Kasumi-1 (cell line): ENCODE data around the gene TBL1XR1.
"Not testable (repeated sequence)": the region's sequence is repeated elsewhere in the genome, so short reads cannot be mapped to it uniquely, and the experiment has no call there.

Experiments used
- DNase-seq, 2 experiments: peaks; one replicate each; lab custom pipeline; 2025; lab: John Stamatoyannopoulos, UW

The TBL1XR1 gene

DNA sequence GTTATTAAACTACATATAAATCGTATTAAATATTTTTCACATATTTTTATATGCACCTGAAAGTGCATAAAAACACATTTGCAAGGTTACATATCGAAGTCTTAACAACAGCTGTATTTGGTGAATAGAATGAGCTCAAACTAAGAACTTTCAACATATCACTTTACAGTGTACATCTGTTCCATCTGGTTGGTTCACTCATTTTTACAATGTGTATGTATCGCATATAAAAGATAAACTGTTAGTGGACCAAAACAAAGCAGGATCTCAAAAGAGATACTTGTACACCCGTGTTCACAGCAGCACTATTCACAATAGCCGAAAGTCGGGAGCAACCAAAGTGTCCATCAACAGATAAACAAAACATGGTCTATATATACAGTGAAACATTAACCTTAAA lies 55.8 kb downstream of the TBL1XR1 start:
- DNase-seq: no peak

- not testable (repeated sequence) for DNase-seq
Measured at GRCh38 chr3:177139220-177139619, 58.1 kb downstream of the TBL1XR1 start.

GRCh38 chr3:177137774-177138705 lies 59.2 kb downstream of the TBL1XR1 start:
- DNase-seq: no peak

GRCh38 chr3:177136741-177137140 lies 60.5 kb downstream of the TBL1XR1 start:
- no peak for DNase-seq

GRCh38 chr3:177135841-177136492 lies 61.3 kb downstream of the TBL1XR1 start:
- no peak for DNase-seq

GRCh38 chr3:177134816-177135210 lies 62.5 kb downstream of the TBL1XR1 start:
- no peak for DNase-seq

DNA sequence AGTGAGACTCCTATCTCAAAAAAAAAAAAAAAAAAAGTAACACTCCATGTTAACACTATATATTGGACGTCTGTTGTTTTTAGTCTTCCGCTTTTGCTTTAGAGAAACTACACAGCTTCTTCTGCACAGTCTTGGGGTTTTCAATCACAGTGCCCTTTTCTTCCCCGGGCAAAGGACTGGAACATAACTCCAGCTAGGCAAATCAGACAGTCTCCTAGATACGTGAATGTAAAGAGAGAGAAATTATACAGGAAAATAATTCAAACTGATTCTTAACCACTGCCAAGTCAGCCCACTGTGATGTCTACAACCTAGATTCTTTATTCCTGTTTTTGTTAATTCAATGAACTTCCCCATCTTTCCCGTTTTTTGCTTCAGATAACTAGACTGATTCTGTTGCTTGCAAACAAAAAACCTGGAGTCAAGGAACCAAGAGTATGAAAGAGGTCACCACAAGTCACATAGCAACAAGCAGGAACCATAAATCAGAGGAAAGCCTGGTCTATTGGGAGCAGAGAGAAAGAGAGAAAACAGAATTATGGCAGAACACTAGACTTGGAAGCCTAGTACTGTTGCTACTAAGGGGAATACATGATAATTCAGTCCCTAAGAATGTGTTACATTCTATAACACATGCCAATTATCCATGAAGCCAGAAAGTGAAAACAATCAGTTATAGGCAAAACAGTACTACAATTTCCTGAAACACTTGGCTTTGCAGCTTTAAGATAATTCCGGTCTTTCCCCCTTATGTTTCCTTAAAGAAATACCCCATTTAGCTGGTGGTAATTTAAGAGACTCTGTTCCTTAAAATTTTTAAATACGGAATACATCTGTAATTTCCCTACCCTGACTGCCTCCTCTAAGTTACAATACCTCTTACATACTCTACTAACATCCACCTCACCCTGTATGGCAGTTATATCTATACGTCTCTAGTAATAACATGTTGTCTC lies 63.1 kb downstream of the TBL1XR1 start:
- DNase-seq: no peak

- DNase-seq: no peak
Measured at GRCh38 chr3:177131927-177132636, 65.2 kb downstream of the TBL1XR1 start.

- no peak for DNase-seq
Measured at GRCh38 chr3:177127008-177127407, 70.3 kb downstream of the TBL1XR1 start.

GRCh38 chr3:177126015-177126773 lies 71.1 kb downstream of the TBL1XR1 start:
- no peak for DNase-seq

- DNase-seq: no peak
Measured at GRCh38 chr3:177124882-177125281, 72.4 kb downstream of the TBL1XR1 start.

- DNase-seq: no peak
Measured at GRCh38 chr3:177123822-177124221, 73.5 kb downstream of the TBL1XR1 start.

DNA sequence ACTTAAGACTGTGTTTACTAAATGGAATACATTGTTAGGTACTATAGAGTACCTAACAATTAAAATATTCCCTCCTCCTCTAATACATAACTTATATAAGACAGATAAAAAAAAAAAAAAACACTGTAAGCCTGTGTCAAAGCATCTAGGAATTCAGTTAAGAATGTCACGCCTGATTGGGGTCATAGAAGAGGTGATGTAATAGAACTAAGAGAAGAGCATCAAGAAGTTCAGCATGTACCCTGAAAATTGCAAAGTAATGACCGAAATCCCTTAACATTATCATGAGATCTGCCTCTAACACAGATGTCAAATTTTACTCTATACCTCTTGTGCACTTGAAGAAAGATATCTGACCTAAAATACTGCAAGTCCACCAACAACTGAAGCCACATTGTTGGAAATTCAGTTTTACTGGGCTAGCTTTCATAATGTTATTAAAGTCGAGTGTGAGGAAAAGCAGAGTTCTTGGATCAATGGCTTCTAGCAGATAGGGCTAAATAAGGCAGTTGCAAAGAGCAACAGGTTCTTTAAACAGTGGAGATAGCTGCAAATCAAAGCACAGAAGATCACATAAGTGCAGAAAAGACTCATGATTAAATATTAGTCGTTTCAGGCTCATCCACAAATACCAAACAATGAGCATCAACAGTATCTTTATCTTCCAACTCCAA lies 75.0 kb downstream of the TBL1XR1 start:
- no peak for DNase-seq

DNA sequence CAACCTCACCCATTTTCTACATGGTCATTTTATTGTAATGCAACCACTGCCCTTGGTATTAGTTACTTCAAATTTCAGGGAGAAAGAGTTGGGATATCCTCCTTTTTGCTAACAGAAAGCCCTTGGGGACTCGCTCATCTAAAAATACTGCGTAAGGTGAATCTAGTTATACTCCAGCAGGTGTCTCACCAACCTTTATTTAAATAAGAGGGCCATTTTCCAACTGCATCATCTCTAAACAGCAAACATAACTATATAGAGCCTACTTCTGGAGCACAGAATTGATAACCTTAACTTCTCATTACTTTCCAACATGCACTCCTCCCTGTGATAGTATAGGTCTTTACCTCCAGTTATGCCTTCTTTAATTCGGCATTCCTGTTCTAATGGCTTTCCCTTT lies 77.5 kb downstream of the TBL1XR1 start:
- no peak for DNase-seq

- no peak for DNase-seq
Measured at GRCh38 chr3:177114253-177114652, 83.0 kb downstream of the TBL1XR1 start.

- no peak for DNase-seq
Measured at GRCh38 chr3:177111541-177111949, 85.7 kb downstream of the TBL1XR1 start.

DNA sequence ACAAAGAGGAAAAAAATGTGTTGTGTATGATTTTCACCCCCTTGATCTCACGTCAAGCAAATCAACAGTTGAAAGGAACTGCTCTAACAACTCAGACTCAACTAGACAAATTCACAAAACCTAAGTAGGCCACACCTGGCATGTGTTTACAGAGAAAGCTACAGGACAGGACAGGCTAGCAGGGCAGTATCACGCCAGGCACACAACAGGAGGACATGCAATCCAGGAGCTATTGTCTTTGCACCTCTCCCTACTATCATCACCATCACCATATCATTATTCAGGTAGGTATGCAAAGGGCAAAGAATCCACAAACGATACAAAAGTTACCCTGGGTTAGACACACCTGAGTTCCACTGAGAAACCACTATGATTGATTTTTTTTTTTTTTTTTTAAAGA lies 86.4 kb downstream of the TBL1XR1 start:
- DNase-seq: no peak

DNA sequence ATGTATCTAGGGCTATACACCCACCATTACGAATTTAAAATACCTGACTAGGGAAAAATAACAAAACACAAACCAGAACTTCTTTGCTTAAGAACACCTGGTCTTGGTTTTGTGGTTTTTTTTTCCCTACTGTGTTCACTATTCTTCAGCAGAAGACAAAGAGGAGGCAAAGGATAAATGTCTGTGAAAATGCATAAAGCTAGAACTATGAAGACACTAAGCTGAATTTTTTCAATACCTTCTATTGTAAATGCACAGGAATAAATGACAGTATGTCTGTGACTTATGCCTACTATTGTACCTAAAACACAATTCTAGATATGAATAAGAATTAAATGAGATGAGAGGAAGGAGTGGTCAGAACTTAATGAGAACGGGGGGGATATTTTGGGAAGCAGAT lies 86.9 kb downstream of the TBL1XR1 start:
- no peak for DNase-seq

- peak; percentile 17 to 20 for DNase-seq
Measured at GRCh38 chr3:177109688-177110330, 87.5 kb downstream of the TBL1XR1 start.

DNA sequence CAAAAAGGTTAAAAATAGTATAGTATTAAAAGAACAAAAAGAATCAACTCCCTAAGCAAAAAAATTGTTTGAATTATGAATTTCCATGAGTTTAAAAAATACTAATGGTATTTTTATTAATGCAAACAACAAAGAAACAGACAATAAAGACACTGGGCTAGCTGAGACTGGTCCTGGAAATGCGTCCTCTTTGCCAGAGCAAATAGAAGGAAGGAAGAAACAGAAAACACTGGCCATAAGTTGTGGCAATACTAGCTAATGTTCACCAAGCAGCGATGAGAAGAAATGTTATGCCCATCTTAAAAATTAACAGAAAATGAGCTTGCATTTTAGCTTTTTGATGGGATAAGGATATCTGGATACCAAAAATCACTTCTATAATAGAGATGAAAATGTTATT lies 88.6 kb downstream of the TBL1XR1 start:
- no peak for DNase-seq
